ENCODE data around the gene PARD3B. TPM values are rescaled to one million over a fixed set of nuclear protein-coding genes. Genes with fewer than 3 reads are reported as not detected.

Gene PARD3B
- total RNA-seq, 1 experiment from 2014 or later: 7.6 TPM

DNA sequence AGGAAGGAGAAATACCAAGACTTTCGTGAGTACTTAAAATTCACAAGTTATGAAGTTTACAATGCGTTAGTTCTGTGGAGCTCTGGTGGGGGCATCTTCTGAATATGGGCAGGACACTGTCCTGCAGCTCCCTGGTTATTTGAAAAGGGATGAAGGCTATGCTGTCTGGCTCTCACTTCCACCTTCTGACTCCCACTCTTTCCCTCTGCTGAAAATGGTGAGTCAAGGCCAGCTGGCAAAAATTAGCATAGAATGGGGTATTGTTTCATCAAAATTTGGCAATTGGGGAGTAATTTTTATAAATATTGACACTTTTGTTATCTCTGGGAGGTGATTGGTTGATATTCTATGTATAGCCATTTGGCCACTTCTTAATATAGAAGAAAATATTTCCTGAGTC is 177.4 kb downstream of the PARD3B start:
- no peak overlapping the region for H3K4me3 ChIP-seq
- no peaks in the 10 kb centered on the region for H3K27me3 ChIP-seq (ENCODE audit: insufficient read depth, low read depth)
- H3K79me2 ChIP-seq (ENCODE audit: low read depth): no peaks in the 10 kb centered on the region
- no TSS peak for BruUV-seq (replicated peaks)
- no peak overlapping the region for H3K27ac ChIP-seq
- no peak overlapping the region for H2AFZ ChIP-seq
- intact Hi-C loops (cut with micrococcal nuclease; ENCODE audit: unreplicated experiment): no loop called here
- POLR2A ChIA-PET (ENCODE audit: unreplicated experiment): no interaction called here
- no peak for TF ChIP-seq EZH2 (IDR thresholded peaks at IDR 0.05; ENCODE audit: low read depth)
- TF ChIP-seq, protein P1, sequence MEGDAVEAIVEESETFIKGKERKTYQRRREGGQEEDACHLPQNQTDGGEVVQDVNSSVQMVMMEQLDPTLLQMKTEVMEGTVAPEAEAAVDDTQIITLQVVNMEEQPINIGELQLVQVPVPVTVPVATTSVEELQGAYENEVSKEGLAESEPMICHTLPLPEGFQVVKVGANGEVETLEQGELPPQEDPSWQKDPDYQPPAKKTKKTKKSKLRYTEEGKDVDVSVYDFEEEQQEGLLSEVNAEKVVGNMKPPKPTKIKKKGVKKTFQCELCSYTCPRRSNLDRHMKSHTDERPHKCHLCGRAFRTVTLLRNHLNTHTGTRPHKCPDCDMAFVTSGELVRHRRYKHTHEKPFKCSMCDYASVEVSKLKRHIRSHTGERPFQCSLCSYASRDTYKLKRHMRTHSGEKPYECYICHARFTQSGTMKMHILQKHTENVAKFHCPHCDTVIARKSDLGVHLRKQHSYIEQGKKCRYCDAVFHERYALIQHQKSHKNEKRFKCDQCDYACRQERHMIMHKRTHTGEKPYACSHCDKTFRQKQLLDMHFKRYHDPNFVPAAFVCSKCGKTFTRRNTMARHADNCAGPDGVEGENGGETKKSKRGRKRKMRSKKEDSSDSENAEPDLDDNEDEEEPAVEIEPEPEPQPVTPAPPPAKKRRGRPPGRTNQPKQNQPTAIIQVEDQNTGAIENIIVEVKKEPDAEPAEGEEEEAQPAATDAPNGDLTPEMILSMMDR (conservative IDR thresholded peaks at IDR 0.05): no peak
- no peaks in the 10 kb centered on the region for H3F3A ChIP-seq (ENCODE audit: insufficient read depth, low read depth)
- no peaks in the 10 kb centered on the region for H3K9me2 ChIP-seq (ENCODE audit: insufficient read depth)
- H3K9me3 ChIP-seq (ENCODE audit: insufficient read depth, low read depth): no peaks in the 10 kb centered on the region
- no peaks in the 10 kb centered on the region for H4K20me1 ChIP-seq (ENCODE audit: insufficient read depth)
- CTCF ChIA-PET: no interaction called here
- no peaks in the 10 kb centered on the region for H3K4me1 ChIP-seq (replicated peaks; ENCODE audit: insufficient read depth)
- H3K36me3 ChIP-seq (ENCODE audit: low read depth): no peaks in the 10 kb centered on the region
- no peak for DNase-seq
- H3K4me2 ChIP-seq: no peak overlapping the region

DNA sequence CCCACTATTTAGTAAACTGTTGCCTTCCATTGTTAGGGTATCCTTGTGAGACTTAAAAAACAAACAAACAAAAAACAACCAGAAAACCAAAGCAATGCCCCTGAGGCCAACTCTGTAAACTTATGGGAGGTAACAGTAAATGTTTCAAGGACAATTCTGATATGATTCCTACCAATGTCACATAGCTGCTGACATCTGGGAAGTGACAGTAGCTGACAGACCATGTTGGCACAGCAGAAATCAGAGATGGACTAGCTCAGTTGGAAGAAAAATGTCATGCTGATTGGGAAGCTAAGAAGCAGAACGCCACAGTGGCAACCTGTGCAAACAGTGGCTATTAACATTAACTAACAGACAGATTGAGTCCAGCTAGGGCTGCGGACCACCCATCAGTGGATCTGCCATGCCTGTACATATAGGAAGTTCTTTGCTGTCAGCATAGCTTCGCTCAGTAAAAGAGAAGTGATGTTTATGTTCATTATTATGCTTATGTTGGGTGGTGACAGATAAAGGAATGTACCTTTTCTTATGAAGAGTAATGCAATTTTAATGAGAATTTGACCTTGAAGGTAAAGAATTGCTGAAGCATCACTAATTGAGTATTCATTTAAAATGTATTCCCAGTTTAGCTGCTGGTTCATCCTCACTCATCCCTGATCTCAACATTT is 180.6 kb downstream of the PARD3B start:
- Histone ChIP-seq H3K4me3 (no peak overlapping the region), H4K20me1 (ENCODE audit: insufficient read depth) (no peaks in the 10 kb centered on the region), H3K4me1 (replicated peaks; ENCODE audit: insufficient read depth) (no peaks in the 10 kb centered on the region), H3F3A (ENCODE audit: insufficient read depth, low read depth) (no peaks in the 10 kb centered on the region), H3K9me2 (ENCODE audit: insufficient read depth) (no peaks in the 10 kb centered on the region), H3K27me3 (ENCODE audit: insufficient read depth, low read depth) (no peaks in the 10 kb centered on the region), H3K79me2 (ENCODE audit: low read depth) (no peaks in the 10 kb centered on the region), H3K36me3 (ENCODE audit: low read depth) (no peaks in the 10 kb centered on the region), H3K4me2 (no peak overlapping the region), H2AFZ (no peak overlapping the region), H3K9me3 (ENCODE audit: insufficient read depth, low read depth) (no peaks in the 10 kb centered on the region), H3K27ac (no peak overlapping the region)
- POLR2A ChIA-PET (ENCODE audit: unreplicated experiment): no interaction called here
- no peak for DNase-seq
- BruUV-seq (replicated peaks): no TSS peak
- intact Hi-C loops (cut with micrococcal nuclease; ENCODE audit: unreplicated experiment): no loop called here
- CTCF ChIA-PET: no interaction called here
- no peak for TF ChIP-seq EZH2 (IDR thresholded peaks at IDR 0.05; ENCODE audit: low read depth)
- TF ChIP-seq, protein P1 (conservative IDR thresholded peaks at IDR 0.05): no peak

DNA sequence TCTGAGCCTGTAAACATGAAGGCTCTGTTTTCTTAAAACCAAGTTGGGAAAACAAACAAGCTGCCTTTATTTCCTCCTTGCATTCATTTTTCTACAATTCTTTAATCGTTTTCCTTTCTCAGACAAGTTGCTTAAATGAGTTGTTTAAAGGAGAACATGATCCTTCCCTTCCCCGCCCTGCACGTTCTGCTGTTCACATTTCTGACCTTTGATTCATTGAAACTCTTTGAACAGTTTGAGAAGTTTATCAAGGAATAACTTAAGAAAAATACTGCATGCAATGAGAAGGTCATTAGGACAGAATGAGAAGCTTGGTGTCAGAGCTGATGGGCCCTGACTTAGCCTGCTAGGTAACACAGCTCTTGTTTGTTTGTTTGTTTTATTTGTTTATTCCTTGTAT is 181.6 kb downstream of the PARD3B start:
- Histone ChIP-seq H3K36me3 (ENCODE audit: low read depth) (no peaks in the 10 kb centered on the region), H2AFZ (no peak overlapping the region), H3K27me3 (ENCODE audit: insufficient read depth, low read depth) (no peaks in the 10 kb centered on the region), H3K27ac (no peak overlapping the region), H3K4me3 (no peak overlapping the region), H3K4me2 (no peak overlapping the region), H3K79me2 (ENCODE audit: low read depth) (no peaks in the 10 kb centered on the region), H3F3A (ENCODE audit: insufficient read depth, low read depth) (no peaks in the 10 kb centered on the region), H3K4me1 (replicated peaks; ENCODE audit: insufficient read depth) (no peaks in the 10 kb centered on the region), H3K9me2 (ENCODE audit: insufficient read depth) (no peaks in the 10 kb centered on the region), H3K9me3 (ENCODE audit: insufficient read depth, low read depth) (no peaks in the 10 kb centered on the region), H4K20me1 (ENCODE audit: insufficient read depth) (no peaks in the 10 kb centered on the region)
- no peak for DNase-seq
- no peak for TF ChIP-seq EZH2 (IDR thresholded peaks at IDR 0.05; ENCODE audit: low read depth)
- TF ChIP-seq, protein P1 (conservative IDR thresholded peaks at IDR 0.05): no peak
- ChIA-PET POLR2A (ENCODE audit: unreplicated experiment) (no interaction called here), CTCF (no interaction called here)
- intact Hi-C loops (cut with micrococcal nuclease; ENCODE audit: unreplicated experiment): no loop called here
- BruUV-seq (replicated peaks): no TSS peak

All from PC-9 (cell line).